Posterior cingulate gyrus (tissue), 11 donors: Measurements from ENCODE around the gene IFNG.

Experiments
- DNase-seq, 10 donors: peaks; one replicate each; pipeline versions ENCODE4 v3.0.0 to v3.0.0-alpha.2; 2020 to 2021; ENCODE audit warnings: mixed read lengths in 3 of 10
- intact Hi-C: fragments of 100-400 bp; cut with DNase I; formaldehyde crosslinking; loops from one replicate; pipeline ENCODE4 v1.15.1; 2023

Gene IFNG

GRCh38 chr12:68118096-68118755 is 41.3 kb downstream of the IFNG start:
- intact Hi-C loops, result no loop called here
- DNase-seq, result no peak

GRCh38 chr12:68117661-68118060 is 41.9 kb downstream of the IFNG start:
- intact Hi-C loops, result no loop called here
- no peak for DNase-seq

GRCh38 chr12:68115281-68115680 is 44.3 kb downstream of the IFNG start:
- DNase-seq, result no peak
- intact Hi-C loops, result no loop called here

GRCh38 chr12:68114606-68115005 is 44.9 kb downstream of the IFNG start:
- no peak for DNase-seq
- intact Hi-C loops, result no loop called here

GRCh38 chr12:68113644-68114043 is 45.9 kb downstream of the IFNG start:
- no peak for DNase-seq
- intact Hi-C loops, result no loop called here

GRCh38 chr12:68111995-68112394 is 47.5 kb downstream of the IFNG start:
- no peak for DNase-seq
- intact Hi-C loops, result no loop called here

GRCh38 chr12:68109444-68110217 is 49.9 kb downstream of the IFNG start:
- intact Hi-C loops, result no loop called here
- no peak for DNase-seq

- intact Hi-C loops, result no loop called here
- no peak for DNase-seq
Measured at GRCh38 chr12:68109001-68109400, 50.5 kb downstream of the IFNG start.

GRCh38 chr12:68106660-68107059 is 52.9 kb downstream of the IFNG start:
- intact Hi-C loops, result no loop called here
- DNase-seq, result no peak

GRCh38 chr12:68106160-68106559 is 53.4 kb downstream of the IFNG start:
- intact Hi-C loops, result no loop called here
- DNase-seq, result no peak
